Parathyroid adenoma (tissue), 2 donors: ENCODE data around the gene KCNB1.

Experiments
- H2AFZ ChIP-seq: fragments of 300-600 bp; sonication (generic); one replicate; pipeline ENCODE4 v1.7.0; 2017; ENCODE audit warnings: antibody characterized with exemption, mild to moderate bottlenecking
- H3K27ac ChIP-seq: fragments of 300-600 bp; sonication (generic); one replicate; pipeline ENCODE4 v1.7.0; 2017
- H3K27me3 ChIP-seq: fragments of 300-600 bp; sonication (generic); one replicate; pipeline ENCODE4 v1.7.0; 2017; ENCODE audit warnings: low read length; ENCODE audit not compliant: control insufficient read depth, insufficient read depth
- H3K36me3 ChIP-seq: fragments of 300-600 bp; sonication (generic); one replicate; pipeline ENCODE4 v1.7.0; 2017; ENCODE audit warnings: low read length; ENCODE audit not compliant: control insufficient read depth, insufficient read depth
- H3K4me1 ChIP-seq: fragments of 300-600 bp; sonication (generic); one replicate; pipeline ENCODE4 v1.7.0; 2017; ENCODE audit warnings: control low read depth
- H3K4me2 ChIP-seq: fragments of 300-600 bp; sonication (generic); one replicate; pipeline ENCODE4 v1.7.0; 2017; ENCODE audit warnings: low read length
- H3K4me3 ChIP-seq: fragments of 300-600 bp; sonication (generic); one replicate; pipeline ENCODE4 v1.7.0; 2017; ENCODE audit warnings: low read depth, low read length
- H3K79me2 ChIP-seq: fragments of 300-600 bp; sonication (generic); one replicate; pipeline ENCODE4 v1.7.0; 2017; ENCODE audit warnings: control low read depth
- H3K9ac ChIP-seq: fragments of 300-600 bp; sonication (generic); one replicate; pipeline ENCODE4 v1.7.0; 2017; ENCODE audit warnings: mild to moderate bottlenecking
- H3K9me3 ChIP-seq: fragments of 300-600 bp; sonication (generic); one replicate; pipeline ENCODE4 v1.7.0; 2017; ENCODE audit warnings: low read length; ENCODE audit not compliant: control insufficient read depth
- TF ChIP-seq, protein P1 (sequence below): fragments of 300-600 bp; sonication (generic); IDR thresholded peaks from one replicate; pipeline ENCODE4 v1.7.0; 2017; ENCODE audit warnings: antibody characterized with exemption, mild to moderate bottlenecking
- donor health status: primary hyperparathyroidism.

KCNB1 gene

DNA sequence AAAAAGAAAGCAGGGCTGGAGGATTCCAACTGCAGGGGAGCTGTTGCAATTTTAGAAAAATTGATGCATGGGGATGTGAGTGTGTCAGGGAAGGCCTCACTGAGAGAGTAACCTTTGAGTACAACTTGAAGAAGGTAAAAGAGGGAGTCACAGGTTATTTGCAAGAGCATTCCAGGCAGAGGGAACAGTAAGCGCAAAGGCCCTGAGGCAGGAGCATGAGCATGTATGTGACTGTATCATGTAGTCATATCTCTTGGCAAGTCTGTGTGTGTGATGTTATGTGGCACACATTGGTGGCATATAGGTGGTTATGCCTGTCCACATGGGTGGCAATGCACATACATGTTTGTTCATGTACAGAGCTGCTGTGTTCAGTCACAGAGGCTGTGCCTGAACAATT lies 133.4 kb downstream of the KCNB1 start:
- no peaks in the 10 kb centered on the region for H3K27me3 ChIP-seq
- no peaks in the 10 kb centered on the region for H3K9me3 ChIP-seq
- H3K4me3 ChIP-seq = no peak overlapping the region
- H3K4me1 ChIP-seq = no peaks in the 10 kb centered on the region
- H3K79me2 ChIP-seq = no peaks in the 10 kb centered on the region
- no peak overlapping the region for H2AFZ ChIP-seq
- TF ChIP-seq, protein P1, sequence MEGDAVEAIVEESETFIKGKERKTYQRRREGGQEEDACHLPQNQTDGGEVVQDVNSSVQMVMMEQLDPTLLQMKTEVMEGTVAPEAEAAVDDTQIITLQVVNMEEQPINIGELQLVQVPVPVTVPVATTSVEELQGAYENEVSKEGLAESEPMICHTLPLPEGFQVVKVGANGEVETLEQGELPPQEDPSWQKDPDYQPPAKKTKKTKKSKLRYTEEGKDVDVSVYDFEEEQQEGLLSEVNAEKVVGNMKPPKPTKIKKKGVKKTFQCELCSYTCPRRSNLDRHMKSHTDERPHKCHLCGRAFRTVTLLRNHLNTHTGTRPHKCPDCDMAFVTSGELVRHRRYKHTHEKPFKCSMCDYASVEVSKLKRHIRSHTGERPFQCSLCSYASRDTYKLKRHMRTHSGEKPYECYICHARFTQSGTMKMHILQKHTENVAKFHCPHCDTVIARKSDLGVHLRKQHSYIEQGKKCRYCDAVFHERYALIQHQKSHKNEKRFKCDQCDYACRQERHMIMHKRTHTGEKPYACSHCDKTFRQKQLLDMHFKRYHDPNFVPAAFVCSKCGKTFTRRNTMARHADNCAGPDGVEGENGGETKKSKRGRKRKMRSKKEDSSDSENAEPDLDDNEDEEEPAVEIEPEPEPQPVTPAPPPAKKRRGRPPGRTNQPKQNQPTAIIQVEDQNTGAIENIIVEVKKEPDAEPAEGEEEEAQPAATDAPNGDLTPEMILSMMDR = no peak
- no peak overlapping the region for H3K9ac ChIP-seq
- H3K27ac ChIP-seq = no peak overlapping the region
- H3K4me2 ChIP-seq = no peak overlapping the region
- H3K36me3 ChIP-seq = no peaks in the 10 kb centered on the region

DNA sequence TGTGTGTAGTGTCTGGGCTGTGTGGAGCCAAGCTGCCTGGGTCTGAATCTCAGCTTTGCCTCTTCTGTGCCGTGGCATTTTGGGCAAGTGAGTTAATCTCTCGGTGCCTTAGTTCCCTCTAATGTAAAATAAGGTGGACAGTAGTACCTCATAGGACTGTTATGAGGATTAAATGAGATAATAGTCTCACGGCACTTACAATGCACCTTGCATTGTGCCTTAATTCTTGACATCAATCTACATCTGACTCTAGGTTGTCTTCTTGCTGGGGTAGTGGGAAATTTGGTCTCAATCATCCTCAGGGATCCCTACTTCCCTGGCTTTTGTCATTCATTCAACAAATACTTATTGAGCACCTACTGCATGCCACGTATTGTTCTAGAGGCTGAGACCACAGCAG lies 133.9 kb downstream of the KCNB1 start:
- Histone ChIP-seq H3K9ac (no peak overlapping the region), H3K4me1 (no peaks in the 10 kb centered on the region), H3K27ac (no peak overlapping the region), H3K4me3 (no peak overlapping the region), H3K36me3 (no peaks in the 10 kb centered on the region), H3K9me3 (no peaks in the 10 kb centered on the region), H3K4me2 (no peak overlapping the region), H3K79me2 (no peaks in the 10 kb centered on the region), H3K27me3 (no peaks in the 10 kb centered on the region), H2AFZ (no peak overlapping the region)
- TF ChIP-seq, protein P1 = no peak

DNA sequence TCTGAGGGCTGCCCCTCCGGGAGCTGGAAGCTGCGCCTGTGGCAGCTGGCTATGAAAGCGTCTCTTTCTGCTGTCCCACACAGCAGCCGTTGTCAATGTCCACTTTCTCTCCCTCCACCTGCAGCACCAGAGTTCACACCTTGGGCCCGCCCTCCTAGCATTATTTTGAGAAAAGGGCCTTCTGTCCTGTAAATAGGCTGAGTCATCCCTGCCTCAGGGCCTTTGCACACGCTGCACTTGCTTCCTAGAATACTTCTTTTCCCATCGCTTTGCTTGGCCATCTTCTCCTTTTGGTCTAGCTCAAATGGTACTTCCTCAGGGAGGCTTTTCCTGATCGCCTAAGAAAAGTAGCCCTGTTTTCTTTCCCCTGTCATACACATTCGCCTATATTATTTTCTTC lies 135.3 kb downstream of the KCNB1 start:
- H3K9ac ChIP-seq = no peak overlapping the region
- H3K4me2 ChIP-seq = no peak overlapping the region
- no peaks in the 10 kb centered on the region for H3K36me3 ChIP-seq
- H3K27me3 ChIP-seq = no peaks in the 10 kb centered on the region
- no peak overlapping the region for H3K27ac ChIP-seq
- no peaks in the 10 kb centered on the region for H3K4me1 ChIP-seq
- no peaks in the 10 kb centered on the region for H3K9me3 ChIP-seq
- no peak overlapping the region for H3K4me3 ChIP-seq
- H2AFZ ChIP-seq = no peak overlapping the region
- TF ChIP-seq, protein P1 = no peak
- no peaks in the 10 kb centered on the region for H3K79me2 ChIP-seq

DNA sequence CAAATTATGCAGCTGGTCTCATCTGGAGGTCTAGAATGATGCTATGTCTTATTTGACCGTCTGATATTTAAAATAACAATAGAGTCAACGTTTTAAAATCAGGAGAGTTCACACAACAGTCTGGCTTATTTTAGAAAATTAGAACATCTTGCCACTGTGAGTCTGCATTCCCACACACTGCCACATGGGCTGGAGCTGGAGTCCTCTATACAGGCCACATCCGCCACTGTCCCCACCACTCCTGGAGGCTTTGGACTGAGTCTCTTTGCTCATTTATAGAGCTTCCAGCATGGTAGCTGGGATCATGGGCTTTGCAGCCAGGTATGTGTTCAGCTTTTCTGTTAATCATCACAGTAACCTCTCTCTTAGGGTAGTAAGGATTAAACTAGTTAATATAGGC lies 135.8 kb downstream of the KCNB1 start:
- no peak overlapping the region for H3K27ac ChIP-seq

DNA sequence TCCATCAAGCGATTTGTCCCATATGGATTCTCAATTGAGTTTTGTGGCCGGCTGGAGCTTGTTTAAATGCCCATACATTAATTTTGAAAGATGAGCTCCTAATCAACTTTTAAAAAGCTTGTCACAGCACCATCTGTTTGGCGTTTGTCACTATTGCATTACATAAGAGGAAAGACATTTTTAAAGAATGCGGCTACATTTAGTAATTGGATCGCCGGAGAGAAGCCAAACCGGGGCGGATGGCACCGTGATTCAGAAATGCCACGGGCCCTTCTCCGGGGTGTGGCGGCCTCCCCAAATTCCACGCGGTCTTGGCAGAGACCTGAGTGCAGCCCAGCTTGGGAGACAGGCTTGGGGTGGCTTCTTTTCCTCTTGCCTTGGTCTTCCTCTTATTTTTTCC lies 136.9 kb downstream of the KCNB1 start:
- TF ChIP-seq, protein P1 = no peak
- Histone ChIP-seq H3K27me3 (no peaks in the 10 kb centered on the region), H3K36me3 (no peaks in the 10 kb centered on the region), H3K4me1 (no peaks in the 10 kb centered on the region), H2AFZ (no peak overlapping the region), H3K9me3 (no peaks in the 10 kb centered on the region), H3K4me2 (no peak overlapping the region), H3K9ac (no peak overlapping the region), H3K4me3 (no peak overlapping the region), H3K79me2 (no peaks in the 10 kb centered on the region), H3K27ac (no peak overlapping the region)

More for the DNA sequence above, 135.8 kb downstream of the KCNB1 start:
- no peak overlapping the region for H3K9ac ChIP-seq
- H2AFZ ChIP-seq = no peak overlapping the region
- no peaks in the 10 kb centered on the region for H3K9me3 ChIP-seq
- no peaks in the 10 kb centered on the region for H3K4me1 ChIP-seq
- no peak overlapping the region for H3K4me3 ChIP-seq
- no peaks in the 10 kb centered on the region for H3K36me3 ChIP-seq
- no peak overlapping the region for H3K4me2 ChIP-seq
- TF ChIP-seq, protein P1 = no peak
- H3K79me2 ChIP-seq = no peaks in the 10 kb centered on the region
- H3K27me3 ChIP-seq = no peaks in the 10 kb centered on the region
